H1 (cell line): ENCODE measurements around the gene YWHAG. TPM values are rescaled to one million over a fixed set of nuclear protein-coding genes. Genes with fewer than 3 reads are reported as not detected.

Source experiments
- CTCF ChIA-PET: fragments of 300-600 bp; sonication (Branson Sonifier 250); formaldehyde crosslinking; loops from one replicate; lab custom pipeline; 2021; ENCODE audit not compliant: partially characterized antibody; lab: Charles Lee
- POLR2A ChIA-PET: fragments of 300-600 bp; sonication (Branson Sonifier 250); formaldehyde crosslinking; loops from one replicate; lab custom pipeline; 2021; ENCODE audit warnings: inconsistent platforms; ENCODE audit not compliant: partially characterized antibody; lab: Charles Lee
- DNase-seq, 2 experiments: peaks; one replicate each; pipeline versions ENCODE4 v3.0.0 to v3.0.0-alpha.2; 2010 to 2022; ENCODE audit warnings: low spot score in 2 of 2, low read depth in 1 of 2, mixed read lengths in 1 of 2
- FAIRE-seq: peaks from 2 replicates; lab custom pipeline; 2011; peaks lifted over from hg19 to GRCh38; lab: Jason Lieb, UNC
- H2AFZ ChIP-seq: 2 replicates; pipeline ENCODE4 v1.8.1; 2012; ENCODE audit warnings: low read length, inconsistent platforms
- H2AK5ac ChIP-seq: 2 replicates; pipeline ENCODE4 v1.6.1; 2013; ENCODE audit warnings: low read depth, low read length
- H2BK120ac ChIP-seq: replicated peaks from 2 replicates; pipeline ENCODE3; 2013; ENCODE audit warnings: low read depth, low read length, inconsistent platforms
- H2BK12ac ChIP-seq: 2 replicates; pipeline ENCODE4 v1.6.1; 2013; ENCODE audit warnings: low read depth, low read length
- H2BK15ac ChIP-seq: 2 replicates; pipeline ENCODE4 v1.6.1; 2013; ENCODE audit warnings: low read length
- H2BK20ac ChIP-seq: 2 replicates; pipeline ENCODE4 v1.6.1; 2013; ENCODE audit warnings: low read length
- H2BK5ac ChIP-seq: 2 replicates; pipeline ENCODE4 v1.6.1; 2013; ENCODE audit warnings: low read depth, low read length
- H3K14ac ChIP-seq: 2 replicates; pipeline ENCODE4 v1.6.1; 2013; ENCODE audit warnings: inconsistent platforms; ENCODE audit not compliant: insufficient read length
- H3K18ac ChIP-seq: 2 replicates; pipeline ENCODE4 v1.6.1; 2013; ENCODE audit warnings: low read length; ENCODE audit errors: extremely low read depth
- H3K23ac ChIP-seq: 2 replicates; pipeline ENCODE4 v1.6.1; 2013; ENCODE audit warnings: inconsistent platforms; ENCODE audit not compliant: insufficient read length
- H3K23me2 ChIP-seq: 2 replicates; pipeline ENCODE4 v1.6.1; 2013; ENCODE audit warnings: low read depth, low read length
- H3K27ac ChIP-seq: 2 replicates; pipeline ENCODE4 v1.6.1; 2011; ENCODE audit warnings: low read depth, low read length, inconsistent platforms
- H3K27me3 ChIP-seq, 4 experiments: replicated peaks in 1 of 4; 1 replicate in 1 of 4; 2 replicates in 3 of 4; pipeline versions ENCODE4 v1.6.1 to v1.8.1; 2011 to 2013; ENCODE audit warnings: low read length in 3 of 4, mild to moderate bottlenecking in 3 of 4, inconsistent platforms in 2 of 4, mixed read lengths in 2 of 4, moderate library complexity in 1 of 4; ENCODE audit not compliant: control insufficient read depth in 3 of 4, insufficient read depth in 3 of 4; ENCODE audit errors: extremely low read depth in 1 of 4
- H3K36me3 ChIP-seq, 4 experiments: 2 replicates each; pipeline versions ENCODE4 v1.6.1 to v1.8.1; 2011 to 2013; ENCODE audit warnings: mild to moderate bottlenecking in 4 of 4, low read length in 3 of 4, moderate library complexity in 2 of 4, control low read depth in 1 of 4, inconsistent platforms in 1 of 4; ENCODE audit not compliant: insufficient read depth in 4 of 4, control insufficient read depth in 2 of 4
- H3K4ac ChIP-seq: replicated peaks from 2 replicates; pipeline ENCODE3; 2013; ENCODE audit warnings: low read length, low read depth, mixed read lengths, inconsistent platforms; ENCODE audit not compliant: insufficient read length
- H3K4me1 ChIP-seq, 4 experiments: replicated peaks in 1 of 4; 1 replicate in 1 of 4; 2 replicates in 3 of 4; pipeline versions ENCODE4 v1.6.1 to v1.8.1; 2011 to 2013; ENCODE audit warnings: low read length in 3 of 4, inconsistent platforms in 2 of 4, mixed read lengths in 1 of 4; ENCODE audit not compliant: insufficient read depth in 4 of 4, control insufficient read depth in 3 of 4
- H3K4me2 ChIP-seq, 2 experiments: 2 replicates each; pipeline versions ENCODE4 v1.6.1 to v1.8.1; 2011 to 2013; ENCODE audit warnings: low read depth in 2 of 2, low read length in 2 of 2, control low read depth in 1 of 2, inconsistent platforms in 1 of 2, mild to moderate bottlenecking in 1 of 2; ENCODE audit not compliant: insufficient read depth in 1 of 2
- H3K4me3 ChIP-seq, 4 experiments: fragments of 200-600, 300-600 bp in 1 of 4; sonication (generic), shearing (Covaris generic), sonication (Bioruptor Twin) in 1 of 4; 2 replicates each; pipeline versions ENCODE4 v1.5.1 to v1.8.1; 2011 to 2016; ENCODE audit warnings: low read length in 4 of 4, low read depth in 3 of 4, control low read depth in 2 of 4, inconsistent platforms in 2 of 4, mild to moderate bottlenecking in 2 of 4, mixed read lengths in 1 of 4, moderate library complexity in 1 of 4; ENCODE audit not compliant: insufficient read depth in 2 of 4; ENCODE audit errors: extremely low read depth in 1 of 4
- H3K56ac ChIP-seq: replicated peaks from 2 replicates; pipeline ENCODE3; 2013; ENCODE audit warnings: low read depth, mild to moderate bottlenecking, mixed read lengths, low read length, inconsistent platforms; ENCODE audit not compliant: insufficient read length
- H3K79me1 ChIP-seq: 2 replicates; pipeline ENCODE4 v1.6.1; 2013; ENCODE audit warnings: low read depth, low read length, control low read depth
- H3K79me2 ChIP-seq, 2 experiments: 2 replicates each; pipeline versions ENCODE4 v1.6.1 to v1.8.1; 2012 to 2013; ENCODE audit warnings: low read length in 2 of 2, mild to moderate bottlenecking in 2 of 2, inconsistent platforms in 1 of 2; ENCODE audit not compliant: insufficient read depth in 2 of 2, control insufficient read depth in 1 of 2
- H3K9ac ChIP-seq, 4 experiments: replicated peaks in 1 of 4; 1 replicate in 1 of 4; 2 replicates in 3 of 4; pipeline versions ENCODE4 v1.6.1 to v1.8.1; 2011 to 2013; ENCODE audit warnings: low read depth in 3 of 4, low read length in 3 of 4, control low read depth in 2 of 4, mild to moderate bottlenecking in 2 of 4, moderate library complexity in 2 of 4, inconsistent platforms in 1 of 4; ENCODE audit errors: extremely low read depth in 1 of 4
- H3K9me3 ChIP-seq, 2 experiments: 2 replicates each; pipeline versions ENCODE4 v1.6.1 to v1.8.1; 2012 to 2013; ENCODE audit warnings: mild to moderate bottlenecking in 2 of 2, moderate library complexity in 2 of 2, control low read depth in 1 of 2, inconsistent platforms in 1 of 2, low read depth in 1 of 2, low read length in 1 of 2, mixed read lengths in 1 of 2; ENCODE audit not compliant: insufficient read depth in 2 of 2
- H4K20me1 ChIP-seq, 2 experiments: replicated peaks in 1 of 2; 2 replicates each; pipeline versions ENCODE3 to v1.8.1; 2011 to 2013; ENCODE audit warnings: inconsistent platforms in 2 of 2, low read length in 2 of 2, mild to moderate bottlenecking in 1 of 2; ENCODE audit not compliant: insufficient read depth in 2 of 2, control insufficient read depth in 1 of 2
- H4K5ac ChIP-seq: 2 replicates; pipeline ENCODE4 v1.6.1; 2013; ENCODE audit warnings: low read length, low read depth, mixed read lengths, inconsistent platforms; ENCODE audit not compliant: insufficient read length
- H4K8ac ChIP-seq: 2 replicates; pipeline ENCODE4 v1.8.0; 2013; ENCODE audit warnings: mild to moderate bottlenecking, moderate library complexity, low read length, inconsistent platforms; ENCODE audit not compliant: insufficient read depth; ENCODE audit errors: extremely low read depth
- H4K91ac ChIP-seq: replicated peaks from 2 replicates; pipeline ENCODE3; 2013; ENCODE audit warnings: low read length, mixed read lengths, inconsistent platforms; ENCODE audit not compliant: insufficient read length
- CHD1 ChIP-seq: IDR thresholded peaks from 2 replicates; pipeline ENCODE4 v1.6.1; 2012; ENCODE audit warnings: low read depth, low read length, improper control_type of control experiment
- CHD2 ChIP-seq: IDR thresholded peaks from 2 replicates; pipeline ENCODE4 v1.6.1; 2012; ENCODE audit warnings: low read length, improper control_type of control experiment
- CTBP2 ChIP-seq: IDR thresholded peaks from 2 replicates; pipeline ENCODE4 v1.7.0; 2011; ENCODE audit warnings: borderline replicate concordance, mild to moderate bottlenecking, moderate library complexity, mixed read lengths, low read length; ENCODE audit not compliant: insufficient read depth, insufficient read length
- EZH2 ChIP-seq: fragments of 200-600 bp; sonication (generic); IDR thresholded peaks from 2 replicates; pipeline ENCODE4 v1.7.1; 2012; ENCODE audit warnings: low read depth, mild to moderate bottlenecking, moderate library complexity, low read length, inconsistent platforms; ENCODE audit not compliant: severe bottlenecking
- HDAC2 ChIP-seq, 2 experiments: fragments of 300-600 bp in 1 of 2; sonication (generic) in 1 of 2; IDR thresholded peaks; 2 replicates each; pipeline ENCODE4 v1.6.1; 2011 to 2012; ENCODE audit warnings: low read depth in 2 of 2, low read length in 2 of 2, mild to moderate bottlenecking in 2 of 2, moderate library complexity in 2 of 2, borderline replicate concordance in 1 of 2, inconsistent platforms in 1 of 2
- JUN ChIP-seq: IDR thresholded peaks from 2 replicates; pipeline ENCODE4 v1.6.1; 2011; ENCODE audit warnings: low read depth, mild to moderate bottlenecking, improper control_type of control experiment, low read length
- RBBP5 ChIP-seq: IDR thresholded peaks from 2 replicates; pipeline ENCODE4 v1.7.1; 2012; ENCODE audit warnings: low read depth, mild to moderate bottlenecking, inconsistent platforms, low read length, moderate library complexity, borderline replicate concordance
- RXRA ChIP-seq: IDR thresholded peaks from 2 replicates; pipeline ENCODE4 v1.6.1; 2011; ENCODE audit warnings: low read depth, mild to moderate bottlenecking, low read length, moderate library complexity; ENCODE audit not compliant: insufficient read depth
- SAP30 ChIP-seq: fragments of 300-600 bp; sonication (generic); IDR thresholded peaks from 2 replicates; pipeline ENCODE4 v1.7.1; 2012; ENCODE audit warnings: low read length, moderate library complexity, mild to moderate bottlenecking, inconsistent platforms; ENCODE audit not compliant: insufficient read depth, insufficient replicate concordance
- SIN3A ChIP-seq, 2 experiments: IDR thresholded peaks in 1 of 2; conservative IDR thresholded peaks in 1 of 2; 2 replicates each; pipeline ENCODE4 v1.6.1; 2011 to 2012; ENCODE audit warnings: low read length in 2 of 2, improper control_type of control experiment in 1 of 2, low read depth in 1 of 2, mild to moderate bottlenecking in 1 of 2
- SP1 ChIP-seq: IDR thresholded peaks from 2 replicates; pipeline ENCODE4 v1.6.1; 2011; ENCODE audit warnings: low read depth, low read length
- ZNF274 ChIP-seq: IDR thresholded peaks from 2 replicates; pipeline ENCODE4 v1.7.0; 2012; ENCODE audit warnings: low read length, borderline replicate concordance; ENCODE audit errors: extremely low read depth
- WGBS, 2 experiments: shearing (Covaris generic) in 1 of 2; methylation state at CpG; one replicate each; pipeline versions ENCODE4 v1.1.6 to v1.1.7; 2013 to 2015; ENCODE audit warnings: low lambda C conversion rate in 2 of 2, mixed read lengths in 2 of 2, inconsistent platforms in 1 of 2, low coverage in 1 of 2, missing lambda C conversion rate in 1 of 2; ENCODE audit not compliant: insufficient replicate concordance in 2 of 2, insufficient coverage in 1 of 2, insufficient read length in 1 of 2; ENCODE audit errors: extremely low coverage in 1 of 2, missing lambda C conversion rate in 1 of 2; 5-methylcytosine and 5-hydroxymethylcytosine counted together
- polyA plus RNA-seq, 7 experiments: library from polyadenylated mRNA; depleted of rRNA in 3 of 7; stranded (reverse) in 5 of 7; unstranded in 2 of 7; fragments of >200 nt in 5 of 7; fragments of 200-250 nt in 2 of 7; gene quantifications; 1 replicate in 5 of 7; 2 replicates in 1 of 7; 4 replicates in 1 of 7; pipeline versions ENCODE4 v1.2.1 to v1.2.3, GENCODE V29; 2011 to 2013; ENCODE audit warnings: missing spikeins in 2 of 7, mixed read lengths in 2 of 7
- total RNA-seq: library from RNA; stranded (reverse); fragmentation: NEBNext Ultra II Directional; extraction: Animal tissue kit (Norgen Biotek cat#: 25700); gene quantifications from 2 replicates; pipeline ENCODE4 v1.2.1, GENCODE V29; 2021

The YWHAG gene
- total and polyA plus RNA-seq, 2 of the 8 experiments (the other 6 are each of a cell fraction or from before 2014, with no cell fraction given): 57.2 to 241 TPM

GRCh38 chr7:76403780-76404494 is 45.1 kb upstream of the YWHAG start:
- no peak overlapping the region for H3K56ac ChIP-seq
- H4K5ac ChIP-seq: no peak overlapping the region
- H2AFZ ChIP-seq: no peak overlapping the region
- H3K23ac ChIP-seq: no peak overlapping the region
- FAIRE-seq: no peak
- ChIA-PET POLR2A (interaction anchor here (1.2 kb wide), 2 partner anchors 9 to 12 kb away, joined by 4 to 5 read pairs; no protein-coding TSS in a partner anchor), CTCF (interaction anchor here (0.9 kb wide), 1 partner anchor 43 kb away, joined by 3 read pairs; no protein-coding TSS in a partner anchor)
- no peak overlapping the region; a peak in 1 of 7 replicates for H3K9ac ChIP-seq
- no peak overlapping the region for H3K4me3 ChIP-seq
- no peak overlapping the region for H3K4me2 ChIP-seq
- no peaks in the 10 kb centered on the region for H3K36me3 ChIP-seq
- H3K4me1 ChIP-seq: peaks cover 0 to 3% (median 1%) of the 10 kb centered on the region in 4 experiments; a peak in 5 of 7 replicates
- no peaks in the 10 kb centered on the region for H4K20me1 ChIP-seq
- H3K27me3 ChIP-seq: no peaks in the 10 kb centered on the region
- H3K4ac ChIP-seq: no peak overlapping the region
- H3K79me1 ChIP-seq: no peaks in the 10 kb centered on the region; the same call in 1 of the 2 replicates
- WGBS, 2 experiments: 92% methylated on average over 10 of the region's 10 CpGs; no CpG with 5 or more reads in 1 of the 2 experiments
- no peak overlapping the region for H4K8ac ChIP-seq
- no peak overlapping the region for H2BK120ac ChIP-seq
- H2BK15ac ChIP-seq: no peak overlapping the region
- no peak overlapping the region; the same call in 1 of the 2 replicates for H2BK5ac ChIP-seq
- H3K23me2 ChIP-seq: no peaks in the 10 kb centered on the region
- no peaks in the 10 kb centered on the region for H3K9me3 ChIP-seq
- H4K91ac ChIP-seq: no peak overlapping the region
- DNase-seq: no peak
- H3K14ac ChIP-seq: no peak overlapping the region
- no peak overlapping the region for H2BK20ac ChIP-seq
- no peak overlapping the region for H3K18ac ChIP-seq
- H3K27ac ChIP-seq: no peak overlapping the region
- H2AK5ac ChIP-seq: no peak overlapping the region
- no peak overlapping the region for H2BK12ac ChIP-seq
- no peaks in the 10 kb centered on the region for H3K79me2 ChIP-seq
- TF ChIP-seq CTBP2: no peak
- no peak for TF ChIP-seq CHD1
- TF ChIP-seq JUN: no peak
- TF ChIP-seq SIN3A (conservative IDR thresholded peaks at IDR 0.05 in 1 of 2, IDR thresholded peaks at IDR 0.05 in 1 of 2; ENCODE audit: low read depth in 1 of 2, low read length in 2 of 2): no peak
- TF ChIP-seq EZH2: no peak
- TF ChIP-seq ZNF274: no peak
- no peak for TF ChIP-seq SAP30
- no peak for TF ChIP-seq SP1
- no peak for TF ChIP-seq CHD2
- no peak for TF ChIP-seq RXRA
- no peak for TF ChIP-seq RBBP5
- TF ChIP-seq HDAC2 (IDR thresholded peaks at IDR 0.05; ENCODE audit: borderline replicate concordance in 1 of 2, low read depth in 2 of 2, low read length in 2 of 2): no peak
